NB4 (cell line): ENCODE measurements around the gene RAB23.

Experiments used
- MYC ChIP-seq: IDR thresholded peaks from 2 replicates; pipeline ENCODE4 v1.6.1; 2011; ENCODE audit warnings: low read depth, low read length
- POLR2A ChIP-seq: IDR thresholded peaks from 2 replicates; pipeline ENCODE4 v1.6.1; 2011; ENCODE audit warnings: mild to moderate bottlenecking; ENCODE audit not compliant: insufficient read length; ENCODE audit errors: extremely low read depth
- TF ChIP-seq, protein P1 (sequence below): IDR thresholded peaks from one replicate; pipeline ENCODE4 v1.5.1; 2012; ENCODE audit warnings: low read depth, low read length

DNA sequence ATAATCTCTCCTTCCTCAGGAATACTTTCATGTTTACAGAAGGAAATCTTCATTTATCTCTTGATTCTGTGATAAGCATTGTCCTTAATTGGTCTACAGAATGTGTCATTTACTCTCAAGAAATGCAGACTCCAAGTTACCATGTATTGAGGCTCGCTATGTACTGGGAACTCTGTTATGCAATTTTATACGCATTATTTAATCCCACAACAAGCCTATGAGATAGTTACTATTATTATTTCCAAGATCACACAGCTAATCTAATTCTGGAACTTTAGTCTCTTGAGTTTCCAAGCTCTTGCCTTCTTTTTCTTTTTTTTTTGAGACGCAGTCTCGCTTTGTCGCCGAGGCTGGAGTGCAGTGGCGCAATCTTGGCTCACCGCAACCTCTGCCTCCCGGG lies 30.0 kb upstream of the RAB23 start:
- TF ChIP-seq, protein P1, sequence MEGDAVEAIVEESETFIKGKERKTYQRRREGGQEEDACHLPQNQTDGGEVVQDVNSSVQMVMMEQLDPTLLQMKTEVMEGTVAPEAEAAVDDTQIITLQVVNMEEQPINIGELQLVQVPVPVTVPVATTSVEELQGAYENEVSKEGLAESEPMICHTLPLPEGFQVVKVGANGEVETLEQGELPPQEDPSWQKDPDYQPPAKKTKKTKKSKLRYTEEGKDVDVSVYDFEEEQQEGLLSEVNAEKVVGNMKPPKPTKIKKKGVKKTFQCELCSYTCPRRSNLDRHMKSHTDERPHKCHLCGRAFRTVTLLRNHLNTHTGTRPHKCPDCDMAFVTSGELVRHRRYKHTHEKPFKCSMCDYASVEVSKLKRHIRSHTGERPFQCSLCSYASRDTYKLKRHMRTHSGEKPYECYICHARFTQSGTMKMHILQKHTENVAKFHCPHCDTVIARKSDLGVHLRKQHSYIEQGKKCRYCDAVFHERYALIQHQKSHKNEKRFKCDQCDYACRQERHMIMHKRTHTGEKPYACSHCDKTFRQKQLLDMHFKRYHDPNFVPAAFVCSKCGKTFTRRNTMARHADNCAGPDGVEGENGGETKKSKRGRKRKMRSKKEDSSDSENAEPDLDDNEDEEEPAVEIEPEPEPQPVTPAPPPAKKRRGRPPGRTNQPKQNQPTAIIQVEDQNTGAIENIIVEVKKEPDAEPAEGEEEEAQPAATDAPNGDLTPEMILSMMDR = no peak
- TF ChIP-seq POLR2A (no peak), MYC (no peak)
